Iris pigment epithelial cell (primary cell): ENCODE results near the gene ADAMTS2.

ENCODE experiments used
- DNase-seq: peaks from one replicate; pipeline ENCODE4 v3.0.0-alpha.2; 2011; ENCODE audit warnings: low read depth

The ADAMTS2 gene

DNA sequence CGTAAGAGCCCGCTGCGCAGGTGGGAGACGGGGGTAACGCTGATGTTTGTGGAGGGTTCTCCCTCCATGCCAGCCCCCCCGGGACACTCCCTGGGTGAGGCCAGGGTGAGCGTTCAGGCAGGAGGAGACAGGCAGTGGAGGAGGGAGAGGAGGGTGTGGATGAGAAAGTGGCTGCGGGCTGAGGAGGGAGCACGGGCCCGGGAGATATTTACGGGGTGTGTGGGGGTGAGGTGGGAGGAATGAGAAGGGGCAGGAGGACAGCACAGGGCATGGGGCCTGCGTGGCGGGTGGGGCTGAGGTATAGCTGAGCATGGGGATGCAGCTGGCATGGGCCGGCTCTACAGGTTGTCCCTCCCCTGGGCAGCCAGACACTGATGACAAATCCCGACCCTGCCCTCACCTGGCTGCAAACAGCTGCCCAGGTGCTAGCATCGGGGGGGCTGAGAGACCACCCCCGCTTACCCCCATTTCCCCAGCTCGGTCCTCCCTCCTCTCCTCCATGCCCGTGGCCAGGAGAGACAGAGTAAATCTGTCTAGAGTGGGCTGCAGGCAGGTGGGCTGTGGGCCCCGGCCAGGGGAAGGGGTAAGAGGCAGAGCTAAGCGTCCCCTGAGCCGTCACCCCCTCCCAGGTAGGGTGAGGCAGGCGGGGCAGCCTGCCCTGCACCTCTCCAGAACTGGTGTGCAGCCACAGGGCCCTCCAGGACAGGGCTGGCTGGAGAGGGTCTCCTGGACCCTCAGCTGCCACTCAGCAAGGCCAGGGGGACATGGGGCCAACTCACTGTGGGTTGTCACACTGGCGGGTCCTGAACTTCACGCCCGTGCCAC, 205.9 kb downstream of the ADAMTS2 start:
- DNase-seq: no peak

DNA sequence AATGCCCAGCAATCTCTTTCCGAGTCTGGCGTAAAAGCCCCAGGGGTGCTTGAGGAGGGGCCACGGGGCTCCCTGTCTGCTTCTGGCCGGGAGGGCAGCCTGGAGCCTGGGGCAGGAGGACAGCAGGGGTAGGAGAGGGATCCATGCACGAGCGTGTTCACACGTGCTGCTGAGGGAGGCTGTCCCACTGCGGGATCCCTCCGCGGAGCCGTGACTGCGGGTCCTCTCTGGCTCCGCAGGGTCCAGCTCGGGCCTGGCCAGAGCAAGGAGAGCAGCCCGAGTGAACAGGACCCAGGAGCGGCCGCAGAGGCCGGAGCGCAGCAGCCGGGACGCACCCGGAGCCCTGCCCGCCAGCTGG, 206.7 kb downstream of the ADAMTS2 start:
- DNase-seq: no peak

DNA sequence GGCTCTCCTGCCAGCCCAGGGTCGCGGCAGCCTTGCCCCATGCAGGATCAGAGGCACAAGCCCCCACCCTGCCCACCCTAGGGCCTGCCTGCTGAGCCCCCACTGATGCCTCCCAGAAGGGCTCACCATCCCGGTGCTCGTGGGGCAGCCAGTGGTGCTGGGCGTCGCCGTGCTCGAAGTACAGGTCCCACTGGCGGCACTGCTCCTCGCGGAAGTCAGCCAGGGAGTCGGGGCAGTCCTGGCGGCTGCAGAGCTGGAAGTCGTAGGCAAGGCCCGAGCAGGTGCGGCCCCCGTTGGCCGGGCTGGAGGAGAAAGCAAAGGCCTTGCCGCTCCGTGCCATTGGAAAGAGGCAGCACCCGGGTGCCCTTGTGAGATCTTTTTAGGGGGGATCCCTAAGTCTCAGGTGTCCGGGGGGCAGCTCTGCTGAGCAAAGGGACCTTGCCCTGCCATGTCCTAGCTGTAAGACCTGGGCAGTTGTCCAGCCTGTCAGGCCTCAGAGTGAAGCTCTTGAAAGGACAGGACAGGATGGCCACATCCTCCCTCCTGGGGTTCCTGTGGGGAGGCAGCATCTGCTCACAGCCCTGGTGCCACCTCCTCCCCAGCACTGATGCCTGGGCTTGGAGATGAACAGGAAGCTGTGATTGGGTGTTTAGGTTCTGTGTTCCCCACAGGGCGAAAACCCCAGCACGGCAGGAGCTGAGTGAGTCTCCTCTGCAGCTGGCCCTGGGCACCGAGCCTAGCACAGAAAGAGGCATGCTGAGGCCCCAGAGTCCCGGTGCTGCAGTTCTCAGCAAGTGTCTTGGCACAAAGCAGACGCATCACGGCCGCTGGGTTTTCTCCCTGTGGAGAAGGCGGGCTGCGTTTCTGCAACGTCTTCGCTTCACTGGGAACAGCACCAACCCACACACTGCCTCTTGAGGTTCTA, 207.4 kb downstream of the ADAMTS2 start:
- DNase-seq: no peak

DNA sequence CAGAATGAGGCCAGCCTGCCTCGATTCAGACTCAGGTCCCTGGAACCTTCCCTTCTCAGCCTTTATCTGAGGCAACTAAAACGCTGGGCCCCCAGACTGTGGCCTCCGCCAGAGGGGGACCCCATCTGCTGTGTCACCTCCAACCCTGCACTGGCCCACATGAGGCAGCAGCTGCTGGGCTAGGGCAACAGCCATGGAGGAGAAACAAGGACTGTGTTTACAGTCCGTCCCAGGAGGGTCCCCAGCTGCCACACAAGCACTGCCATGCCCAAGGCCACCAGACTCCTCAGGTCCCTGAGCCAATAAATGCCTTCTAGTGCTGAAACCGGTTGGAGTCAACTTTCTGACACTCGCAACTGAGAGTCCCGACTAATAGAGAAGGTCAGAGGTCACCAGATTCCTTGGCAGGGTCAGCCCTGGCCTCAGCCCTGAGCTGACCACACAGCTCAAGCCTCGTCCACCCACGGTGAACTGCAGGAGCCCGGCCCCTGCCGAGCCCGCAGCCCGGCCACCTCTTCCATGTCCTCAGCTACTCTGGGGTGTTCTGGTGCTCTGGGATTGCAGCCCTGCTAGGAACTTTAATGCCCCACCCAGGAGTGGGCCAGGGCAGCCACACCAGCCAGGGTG, 208.1 kb downstream of the ADAMTS2 start:
- DNase-seq: no peak

DNA sequence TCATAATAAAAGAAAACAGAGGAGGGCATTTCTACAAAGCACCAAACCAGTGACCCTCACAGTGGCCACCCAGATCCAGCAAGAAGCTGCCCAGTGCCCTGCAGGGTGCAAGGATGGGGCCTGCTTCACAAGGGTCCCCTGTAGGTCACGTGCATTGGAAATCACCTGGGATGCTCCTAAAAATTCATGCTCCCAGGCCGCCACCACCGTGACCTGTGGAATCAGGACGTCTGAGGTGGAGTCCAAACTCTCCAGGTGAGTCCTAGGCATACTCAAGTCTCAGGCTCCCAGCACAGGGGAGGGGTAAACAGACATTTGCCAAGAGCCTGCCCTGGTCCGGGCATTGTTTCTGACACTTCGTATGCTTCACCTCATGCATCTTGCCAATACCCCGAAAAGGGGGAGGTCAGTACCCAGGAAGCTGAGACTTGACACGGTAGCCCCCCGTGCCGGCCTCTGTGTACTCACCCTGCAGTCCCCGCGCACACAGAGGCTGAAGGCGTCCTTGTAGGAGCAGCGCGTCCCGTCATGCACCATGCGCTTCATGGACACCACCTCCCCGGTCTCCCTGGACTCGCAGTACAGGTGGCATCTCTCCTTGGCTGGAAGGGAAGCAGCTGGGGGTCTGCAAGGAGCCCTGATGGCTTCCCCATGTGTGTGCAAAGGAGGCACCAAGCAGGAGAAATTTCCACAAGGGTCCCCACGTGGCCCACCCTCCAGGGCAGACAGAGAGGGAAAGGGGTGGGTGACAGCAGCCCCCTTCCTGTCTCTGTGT, 209.6 kb downstream of the ADAMTS2 start:
- no peak for DNase-seq

DNA sequence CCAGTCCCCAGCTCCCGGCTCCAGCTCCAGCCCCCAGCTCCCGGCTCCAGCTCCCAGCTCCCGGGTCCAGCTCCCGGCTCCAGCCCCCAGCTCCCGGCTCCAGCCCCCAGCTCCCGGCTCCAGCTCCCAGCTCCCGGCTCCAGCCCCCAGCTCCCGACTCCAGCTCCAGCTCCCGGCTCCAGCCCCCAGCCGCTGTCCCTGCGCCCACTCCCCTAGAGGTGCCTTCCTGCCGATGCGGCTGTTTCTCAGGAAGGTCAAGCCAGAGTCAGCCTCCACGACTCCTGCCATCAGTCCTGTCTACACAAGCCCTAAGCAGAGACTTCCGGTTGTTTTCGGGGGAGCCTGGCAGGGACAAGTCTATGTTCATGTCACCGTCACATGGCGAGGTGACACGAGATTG, 210.3 kb downstream of the ADAMTS2 start:
- no peak for DNase-seq

DNA sequence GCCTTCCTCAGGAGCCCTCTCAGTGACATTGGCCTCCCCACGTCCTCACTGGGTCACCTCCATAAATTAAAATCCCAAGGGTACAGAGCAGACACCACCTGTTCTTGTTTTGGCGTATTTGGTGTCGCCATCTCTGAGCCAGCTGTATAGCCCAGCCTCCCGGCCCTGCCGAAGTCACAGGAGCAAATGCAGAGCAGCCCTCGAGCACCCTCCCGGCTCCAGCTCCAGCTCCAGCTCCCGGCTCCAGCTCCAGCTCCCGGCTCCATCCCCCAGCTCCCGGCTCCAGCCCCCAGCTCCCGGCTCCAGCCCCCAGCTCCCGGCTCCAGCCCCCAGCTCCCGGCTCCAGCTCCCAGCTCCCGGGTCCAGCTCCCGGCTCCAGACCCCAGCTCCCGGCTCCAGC, 210.8 kb downstream of the ADAMTS2 start:
- DNase-seq: no peak

DNA sequence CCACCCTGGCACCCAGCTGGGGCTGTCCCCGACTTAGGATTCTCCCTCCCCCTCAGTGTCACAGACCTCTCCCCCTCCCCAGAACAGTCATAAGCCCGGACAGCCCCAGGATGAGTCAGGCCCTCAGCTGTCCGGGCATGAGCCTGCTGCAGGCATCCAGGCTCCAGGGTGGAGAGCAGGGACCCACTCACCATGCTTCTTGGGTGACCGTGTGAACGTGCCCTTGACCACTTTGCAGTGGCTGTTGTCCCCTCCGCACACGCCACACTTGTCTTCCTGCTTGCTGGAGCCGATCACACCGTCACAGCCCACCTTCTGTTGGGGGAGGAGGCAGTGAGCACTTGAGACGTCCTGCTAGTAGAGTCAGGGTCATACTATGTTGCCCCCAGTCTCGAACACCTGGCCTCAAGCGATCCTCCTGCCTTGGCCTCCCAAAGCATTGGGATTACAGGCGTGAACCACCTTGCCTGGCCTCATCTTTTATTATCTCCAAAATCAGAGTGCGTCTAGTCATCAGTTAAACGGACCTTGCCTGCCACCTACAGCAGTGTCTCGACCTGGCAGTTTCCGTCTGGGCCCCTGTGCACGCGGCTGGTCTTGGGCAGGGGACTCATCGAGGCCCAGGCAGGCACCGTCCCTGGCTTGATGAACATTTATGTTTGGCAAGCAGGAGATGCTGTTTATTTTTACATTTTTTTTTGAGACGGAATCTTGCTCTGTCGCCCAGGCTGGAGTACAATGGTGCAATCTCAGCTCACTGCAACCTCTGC, 212.5 kb downstream of the ADAMTS2 start:
- peak; percentile 11 for DNase-seq

DNA sequence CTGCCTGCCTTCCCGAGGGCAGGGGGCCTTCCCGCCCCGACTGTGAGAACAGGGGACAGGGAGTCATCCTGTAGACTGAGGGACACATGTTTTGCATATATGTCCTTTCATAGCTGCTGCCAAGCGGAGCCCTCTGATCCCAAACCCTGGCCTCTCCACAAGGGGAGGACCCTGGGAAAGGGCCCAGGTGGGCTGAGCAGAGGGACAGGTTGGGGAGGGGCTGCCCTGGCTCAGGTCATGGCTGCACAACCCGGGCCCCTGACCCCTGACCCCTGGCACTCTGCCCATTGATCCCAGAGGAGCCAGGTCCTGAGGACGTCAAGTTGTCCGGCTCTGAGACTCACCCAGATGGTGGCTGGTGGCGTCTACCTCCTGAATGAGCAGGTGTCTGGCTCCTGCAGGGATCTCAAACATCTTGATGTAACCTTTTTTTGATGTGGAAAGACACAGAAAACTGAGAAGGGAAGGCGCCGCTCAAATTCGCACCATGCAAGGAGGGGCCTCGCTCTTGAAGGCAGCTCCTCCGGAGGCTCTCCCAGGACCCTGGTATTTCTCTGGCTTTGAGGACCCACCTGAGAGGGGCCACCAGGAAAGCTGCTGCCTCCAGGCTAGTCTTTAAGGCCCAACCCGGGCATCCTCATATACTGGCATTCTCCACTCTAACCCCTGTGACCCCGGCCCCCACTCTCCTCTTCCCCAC, 213.2 kb downstream of the ADAMTS2 start:
- DNase-seq: no peak

DNA sequence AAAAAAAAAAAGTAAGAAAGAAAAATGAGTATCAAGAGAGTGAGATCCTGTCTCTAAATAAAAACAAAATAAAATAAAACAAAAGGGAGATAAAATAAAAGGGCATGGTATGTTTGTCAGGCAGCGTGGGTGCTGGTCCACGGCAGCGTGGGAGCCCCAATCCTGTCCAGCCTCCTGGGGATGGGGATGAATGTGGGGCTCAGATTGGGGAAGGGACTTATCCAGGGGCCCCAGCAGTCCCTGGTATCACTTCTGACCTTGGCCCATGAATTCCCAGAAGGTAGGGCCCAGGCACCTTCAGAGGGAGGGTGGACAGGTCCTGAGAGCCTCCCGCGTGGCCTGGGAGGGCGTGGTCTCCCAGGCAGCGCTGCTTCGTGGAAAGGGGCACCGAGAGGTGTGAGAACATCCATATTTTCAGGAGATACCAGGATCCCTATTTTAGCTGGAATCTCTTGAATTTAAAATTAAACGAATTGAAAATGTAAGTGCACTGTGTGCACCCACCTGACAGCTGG, 213.9 kb downstream of the ADAMTS2 start:
- DNase-seq: no peak

DNA sequence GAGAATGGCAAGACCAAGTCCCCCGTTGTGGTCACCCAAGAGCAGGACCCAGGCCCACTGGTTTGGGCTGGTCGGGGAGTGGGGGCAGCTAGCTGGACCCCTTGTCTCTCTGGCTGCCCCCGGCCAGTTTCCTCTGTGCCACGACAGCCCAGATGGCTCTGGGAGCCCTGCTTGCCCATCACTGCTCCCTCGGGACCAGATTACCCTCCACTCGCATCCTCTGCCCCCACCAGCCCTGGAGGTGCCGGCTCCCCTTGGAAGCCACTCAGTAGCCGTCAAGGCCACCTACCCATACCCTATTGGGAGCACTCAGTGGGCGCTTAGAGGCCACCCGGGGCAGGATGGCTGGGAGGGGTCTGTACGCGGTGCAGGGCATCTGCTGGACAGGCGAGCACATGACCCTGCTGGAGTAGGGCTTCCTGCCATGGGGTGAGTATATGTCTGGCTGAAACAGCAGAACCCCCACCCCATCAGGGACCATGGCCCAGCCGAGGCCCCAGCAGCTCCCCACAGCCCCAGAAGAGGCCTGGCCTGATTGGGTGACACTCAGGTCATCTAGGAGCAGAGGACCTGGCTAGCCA, 215.1 kb downstream of the ADAMTS2 start:
- DNase-seq: no peak

DNA sequence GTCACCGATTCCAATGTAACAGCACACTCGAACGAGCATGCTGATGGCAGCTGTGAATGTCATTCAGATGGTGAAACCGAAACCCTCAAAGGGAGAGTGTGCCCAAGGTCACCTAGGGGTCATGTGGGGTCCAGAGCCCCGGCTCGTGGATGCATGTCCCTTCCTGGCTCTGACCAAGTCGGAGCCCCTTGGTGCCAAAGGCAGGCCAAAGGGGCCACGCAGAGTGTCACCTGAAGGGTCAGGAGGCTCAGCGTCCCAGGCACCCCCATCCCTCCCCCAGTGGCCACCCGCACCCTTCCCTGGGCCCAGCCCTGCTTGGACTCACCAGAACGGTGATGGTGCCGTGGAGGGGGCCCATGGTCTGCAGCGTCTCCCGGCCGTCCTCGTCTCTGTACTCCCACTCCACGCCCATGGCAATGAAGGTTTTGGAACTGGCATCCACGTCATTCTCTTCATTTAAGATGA, 215.6 kb downstream of the ADAMTS2 start:
- DNase-seq: no peak

DNA sequence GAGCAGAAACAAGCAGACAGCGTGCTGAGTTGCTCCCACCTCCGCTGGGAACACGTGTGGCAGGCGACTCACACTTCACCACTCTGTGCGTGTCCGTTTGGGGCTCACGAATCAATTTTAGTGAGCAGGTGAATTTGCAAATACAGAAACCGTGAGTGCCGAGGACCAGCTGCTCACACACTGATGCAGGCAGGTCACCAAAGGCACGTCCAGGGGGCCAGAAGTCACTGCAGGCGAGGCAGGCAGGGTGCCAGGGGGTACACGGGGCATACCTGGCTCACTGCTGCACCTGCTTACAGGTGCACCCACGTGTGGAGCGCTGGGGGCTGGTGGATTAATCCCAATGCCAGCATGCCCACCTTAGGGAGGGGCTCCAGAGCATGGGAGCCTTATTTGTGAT, 216.3 kb downstream of the ADAMTS2 start:
- DNase-seq: no peak

DNA sequence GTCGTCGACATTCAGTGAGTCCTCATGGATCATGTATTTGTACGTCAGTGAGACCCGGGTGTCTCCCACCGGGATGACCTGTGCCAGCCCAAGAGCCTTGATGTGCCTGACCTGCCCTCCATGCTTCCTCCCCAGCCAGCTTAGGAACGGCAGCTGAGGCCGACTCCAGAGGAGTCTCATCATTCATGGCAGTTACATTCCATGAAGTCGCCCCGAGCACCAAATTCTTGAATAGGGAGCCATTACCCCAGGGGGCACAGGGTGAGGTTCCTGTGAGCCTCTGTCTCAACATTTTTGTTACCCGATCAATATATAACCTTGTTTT, 217.3 kb downstream of the ADAMTS2 start:
- no peak for DNase-seq

DNA sequence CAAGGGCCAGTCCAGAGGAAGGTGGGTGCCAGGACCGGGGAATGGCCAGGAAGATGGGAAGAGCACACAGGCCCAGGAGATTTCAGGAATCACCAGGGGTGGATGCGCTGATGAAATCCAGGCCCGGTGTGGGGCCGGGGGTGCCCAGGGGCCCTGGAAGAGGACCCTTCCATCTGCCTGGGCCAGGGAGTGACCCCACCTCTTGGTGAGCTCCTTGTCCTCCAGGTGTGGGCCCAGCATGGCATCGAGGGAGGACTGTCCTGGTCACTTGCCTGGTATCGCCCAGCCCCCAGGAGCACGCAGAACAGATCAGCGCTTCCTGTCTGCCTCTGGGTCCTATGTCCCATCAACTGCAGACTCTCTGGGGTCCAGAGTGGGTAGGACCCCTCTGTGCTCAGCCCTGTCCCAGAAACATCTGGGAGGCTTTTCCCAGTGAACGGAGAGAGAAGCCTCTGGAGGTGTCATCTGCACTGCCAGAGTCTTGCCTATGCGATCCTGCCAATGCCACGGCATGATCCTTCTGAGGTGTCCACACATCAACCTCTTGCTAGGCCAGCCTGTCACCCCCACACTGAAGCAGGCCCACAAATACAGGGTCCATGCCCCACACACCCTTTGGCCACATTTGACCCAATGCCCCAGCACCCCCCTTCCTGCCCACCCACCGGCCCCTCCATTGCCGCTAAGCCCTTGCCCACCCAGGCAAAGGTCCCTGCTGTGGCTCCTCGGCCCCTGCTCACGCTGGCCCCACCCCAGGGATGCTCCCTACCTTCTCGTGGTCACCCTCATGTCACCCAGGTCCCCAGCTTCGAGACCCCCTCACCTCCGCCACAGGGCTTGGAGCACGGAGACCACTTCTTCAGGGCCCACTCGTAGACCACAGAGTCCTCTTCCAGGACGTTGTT, 217.9 kb downstream of the ADAMTS2 start:
- no peak for DNase-seq

DNA sequence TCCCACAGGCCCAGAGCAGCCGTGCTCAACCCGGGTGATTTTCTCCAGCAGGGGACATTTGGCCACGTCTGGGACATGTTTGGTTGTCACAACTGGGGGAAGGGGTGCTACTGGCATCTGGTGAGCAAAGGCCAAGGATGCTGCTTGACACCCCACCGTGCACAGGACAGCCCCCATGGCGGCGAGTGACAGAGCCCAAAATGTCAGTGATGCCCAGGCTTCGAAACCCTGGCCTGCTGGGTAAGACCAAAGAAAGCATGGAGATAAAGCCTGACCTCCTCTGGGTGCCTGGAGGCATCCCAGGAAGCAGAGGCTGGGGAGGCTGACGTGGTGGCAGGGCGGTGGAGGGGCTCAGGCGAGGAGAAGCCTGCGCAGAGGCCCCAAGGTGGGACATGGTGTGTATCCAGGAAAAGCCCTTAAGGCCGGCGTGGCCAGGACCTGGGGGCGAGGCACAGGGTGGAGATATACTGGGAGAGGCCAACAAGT, 218.7 kb downstream of the ADAMTS2 start:
- no peak for DNase-seq

DNA sequence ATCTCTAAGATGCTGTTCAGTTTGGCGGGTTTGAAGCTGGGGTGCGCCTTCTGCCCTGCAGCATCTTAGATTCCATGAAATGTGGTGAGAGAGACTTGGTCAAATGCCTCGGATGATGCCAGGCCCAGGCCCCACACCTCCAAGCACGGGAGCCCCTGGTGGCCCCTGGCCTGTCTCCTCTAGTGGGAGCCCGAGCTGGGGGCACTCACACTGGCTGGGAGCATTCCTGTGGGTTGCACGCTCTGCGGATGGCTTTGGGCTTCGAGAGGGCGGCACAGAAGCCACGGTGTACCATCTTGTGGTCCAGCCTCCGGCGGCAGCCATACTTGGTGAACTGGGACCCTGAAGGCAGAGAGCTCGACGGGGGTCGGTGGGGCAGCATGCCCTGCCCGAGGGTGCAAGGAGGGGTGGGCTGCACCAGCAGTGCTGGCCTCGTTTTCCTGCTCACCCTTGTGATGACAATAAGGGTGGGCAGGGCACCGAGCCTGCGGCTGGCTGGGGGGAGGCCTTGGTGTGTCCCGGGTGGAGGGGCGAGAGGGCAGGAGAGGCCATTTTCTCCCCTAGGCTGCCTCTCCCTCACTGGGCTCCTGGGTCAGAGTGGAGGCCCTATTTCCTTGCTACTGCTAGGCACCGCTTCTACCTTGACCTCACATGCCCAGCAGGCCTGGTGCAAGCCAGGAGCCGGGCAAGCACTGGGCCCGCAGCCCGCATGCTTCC, 219.3 kb downstream of the ADAMTS2 start:
- DNase-seq: no peak
